ENCODE data around the gene ARHGAP9. TPM values are rescaled to one million over a fixed set of nuclear protein-coding genes. Genes with fewer than 3 reads are reported as not detected.
A peak's percentile ranks its signal among the peaks of the same experiment; 100 is the strongest.

The ARHGAP9 gene
- total and polyA plus RNA-seq, 8 donors = 0.39 to 11.7 (median 4.9) TPM

DNA sequence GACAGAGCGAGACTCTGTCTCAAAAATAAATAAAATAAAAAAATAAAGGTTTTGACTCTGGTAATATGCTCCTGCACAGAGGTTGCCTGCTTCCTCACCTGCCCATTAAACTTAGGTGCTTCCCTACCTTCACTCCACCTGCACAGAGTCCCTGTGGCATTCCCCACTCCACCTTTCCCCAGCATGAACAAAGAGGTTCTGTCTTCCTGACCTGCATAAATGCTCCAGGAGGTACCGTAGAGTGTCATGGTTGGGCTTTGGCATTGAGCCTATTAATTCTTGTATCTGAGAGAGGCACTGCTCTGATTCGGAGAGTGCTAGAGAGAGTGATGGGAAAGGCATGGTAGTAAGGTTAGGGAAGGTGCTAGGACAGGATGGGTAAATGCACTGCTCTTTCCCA is 6.3 kb downstream of the ARHGAP9 start:
- FAIRE-seq (no peak), DNase-seq (peak in 1 of 6 donors; percentile 5), ATAC-seq (peak in 3 of 4 donors; percentile 12 to 53 (median 46))
- Histone ChIP-seq H3K36me3 (no peaks in the 10 kb centered on the region), H3K4me3 (no peak overlapping the region), H3K27me3 (peaks cover 0 to 4% (median 0%) of the 10 kb centered on the region in 4 donors), H3K27ac (no peak overlapping the region), H3K4me1 (peaks cover 3 to 5% (median 3%) of the 10 kb centered on the region in 3 donors), H3K9me3 (no peaks in the 10 kb centered on the region)
- TF ChIP-seq, protein P1, sequence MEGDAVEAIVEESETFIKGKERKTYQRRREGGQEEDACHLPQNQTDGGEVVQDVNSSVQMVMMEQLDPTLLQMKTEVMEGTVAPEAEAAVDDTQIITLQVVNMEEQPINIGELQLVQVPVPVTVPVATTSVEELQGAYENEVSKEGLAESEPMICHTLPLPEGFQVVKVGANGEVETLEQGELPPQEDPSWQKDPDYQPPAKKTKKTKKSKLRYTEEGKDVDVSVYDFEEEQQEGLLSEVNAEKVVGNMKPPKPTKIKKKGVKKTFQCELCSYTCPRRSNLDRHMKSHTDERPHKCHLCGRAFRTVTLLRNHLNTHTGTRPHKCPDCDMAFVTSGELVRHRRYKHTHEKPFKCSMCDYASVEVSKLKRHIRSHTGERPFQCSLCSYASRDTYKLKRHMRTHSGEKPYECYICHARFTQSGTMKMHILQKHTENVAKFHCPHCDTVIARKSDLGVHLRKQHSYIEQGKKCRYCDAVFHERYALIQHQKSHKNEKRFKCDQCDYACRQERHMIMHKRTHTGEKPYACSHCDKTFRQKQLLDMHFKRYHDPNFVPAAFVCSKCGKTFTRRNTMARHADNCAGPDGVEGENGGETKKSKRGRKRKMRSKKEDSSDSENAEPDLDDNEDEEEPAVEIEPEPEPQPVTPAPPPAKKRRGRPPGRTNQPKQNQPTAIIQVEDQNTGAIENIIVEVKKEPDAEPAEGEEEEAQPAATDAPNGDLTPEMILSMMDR (IDR thresholded peaks at IDR 0.05) = no peak
- 38 to 41% methylated on average over 3 of the region's 3 CpGs for WGBS, 2 donors
- intact Hi-C loops (cut with DNase I) = no loop called here

DNA sequence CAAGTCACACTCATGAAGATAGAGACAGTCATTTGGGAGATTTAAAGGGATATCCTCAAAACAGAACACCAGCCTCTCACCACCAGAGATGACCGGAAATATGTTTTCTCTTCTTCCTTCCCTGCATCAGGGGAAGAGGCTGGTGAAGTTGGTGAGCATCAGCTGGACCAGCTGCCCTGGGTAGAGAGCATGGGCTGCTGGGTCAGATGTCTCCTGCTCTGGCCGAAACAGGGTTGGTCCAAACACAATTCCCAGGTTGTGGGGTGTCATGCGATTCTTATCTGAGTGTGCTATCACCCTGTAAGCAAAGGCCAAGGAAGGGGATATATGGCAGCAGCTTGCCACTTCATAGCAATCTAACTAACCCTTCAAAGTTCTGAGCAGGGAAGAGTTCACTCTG is 7.3 kb downstream of the ARHGAP9 start:
- Histone ChIP-seq H3K9me3 (no peaks in the 10 kb centered on the region), H3K4me1 (peaks cover 3 to 5% (median 3%) of the 10 kb centered on the region in 3 donors), H3K27ac (no peak overlapping the region), H3K36me3 (no peaks in the 10 kb centered on the region), H3K4me3 (no peak overlapping the region), H3K27me3 (peaks cover 0 to 4% (median 0%) of the 10 kb centered on the region in 4 donors)
- TF ChIP-seq, protein P1 (IDR thresholded peaks at IDR 0.05) = no peak
- FAIRE-seq (no peak), ATAC-seq (no peak), DNase-seq (peak in 1 of 6 donors; percentile 13)
- intact Hi-C loops (cut with DNase I) = no loop called here
- 73 to 77% methylated on average over 3 of the region's 3 CpGs for WGBS, 2 donors

DNA sequence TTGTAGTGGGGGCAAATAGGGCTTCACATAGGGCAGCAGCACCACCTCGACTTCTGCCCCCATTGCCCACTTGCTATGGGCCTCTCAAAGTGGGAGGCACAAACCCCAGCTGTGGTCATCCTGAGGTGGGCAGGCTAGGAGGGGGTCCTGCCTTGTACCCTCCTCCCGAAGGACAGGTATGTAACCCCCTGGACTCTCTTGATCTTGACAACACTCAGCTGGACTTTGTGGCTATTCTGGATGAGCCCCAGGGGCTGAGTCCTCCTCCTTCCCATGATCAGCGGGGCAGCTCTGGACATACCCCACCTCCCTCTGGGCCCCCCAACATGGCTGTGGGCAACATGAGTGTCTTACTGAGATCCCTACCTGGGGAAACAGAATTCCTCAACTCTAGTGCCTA is 8.0 kb downstream of the ARHGAP9 start:
- TF ChIP-seq, protein P1 (IDR thresholded peaks at IDR 0.05) = no peak
- H3K4me1 ChIP-seq = peaks cover 3 to 5% (median 3%) of the 10 kb centered on the region in 3 donors
- FAIRE-seq (no peak), ATAC-seq (no peak), DNase-seq (peak in 1 of 6 donors; percentile 17)
- no peak overlapping the region for H3K4me3 ChIP-seq
- H3K36me3 ChIP-seq = no peaks in the 10 kb centered on the region
- WGBS, 2 donors = 78 to 90% methylated on average over 3 of the region's 3 CpGs
- no peak overlapping the region for H3K27ac ChIP-seq
- peaks cover 0 to 4% (median 0%) of the 10 kb centered on the region in 4 donors for H3K27me3 ChIP-seq
- intact Hi-C loops (cut with DNase I) = no loop called here
- H3K9me3 ChIP-seq = no peaks in the 10 kb centered on the region

DNA sequence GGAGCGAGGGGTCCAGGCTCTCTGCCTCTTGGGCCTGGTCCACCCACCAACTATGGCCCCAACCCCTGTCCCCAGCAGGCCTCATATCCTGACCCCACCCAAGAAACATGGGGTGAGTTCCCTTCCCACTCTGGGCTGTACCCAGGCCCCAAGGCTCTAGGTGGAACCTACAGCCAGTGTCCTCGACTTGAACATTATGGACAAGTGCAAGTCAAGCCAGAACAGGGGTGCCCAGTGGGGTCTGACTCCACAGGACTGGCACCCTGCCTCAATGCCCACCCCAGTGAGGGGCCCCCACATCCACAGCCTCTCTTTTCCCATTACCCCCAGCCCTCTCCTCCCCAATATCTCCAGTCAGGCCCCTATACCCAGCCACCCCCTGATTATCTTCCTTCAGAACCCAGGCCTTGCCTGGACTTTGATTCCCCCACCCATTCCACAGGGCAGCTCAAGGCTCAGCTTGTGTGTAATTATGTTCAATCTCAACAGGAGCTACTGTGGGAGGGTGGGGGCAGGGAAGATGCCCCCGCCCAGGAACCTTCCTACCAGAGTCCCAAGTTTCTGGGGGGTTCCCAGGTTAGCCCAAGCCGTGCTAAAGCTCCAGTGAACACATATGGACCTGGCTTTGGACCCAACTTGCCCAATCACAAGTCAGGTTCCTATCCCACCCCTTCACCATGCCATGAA is 8.6 kb downstream of the ARHGAP9 start:
- H3K4me1 ChIP-seq = peaks cover under 1 to 5% (median 3%) of the 10 kb centered on the region in 3 donors
- WGBS, 2 donors = 77 to 91% methylated on average over 4 of the region's 4 CpGs
- H3K4me3 ChIP-seq = no peak overlapping the region
- ATAC-seq (no peak), FAIRE-seq (no peak), DNase-seq (peak in 2 of 6 donors; percentile 2 to 10)
- H3K9me3 ChIP-seq = no peaks in the 10 kb centered on the region
- no peaks in the 10 kb centered on the region for H3K27me3 ChIP-seq
- no peak overlapping the region for H3K27ac ChIP-seq
- H3K36me3 ChIP-seq = no peaks in the 10 kb centered on the region
- TF ChIP-seq, protein P1 (IDR thresholded peaks at IDR 0.05) = no peak
- intact Hi-C loops (cut with DNase I) = no loop called here
